NOMO-1 treated with DMSO at 0.1 percent for 48 hours (cell line): ENCODE data around the gene MACROD2.
"Not testable (repeated sequence)": the region's sequence is repeated elsewhere in the genome, so short reads cannot be mapped to it uniquely, and the experiment has no call there.

Experiments
- DNase-seq: peaks from one replicate; lab custom pipeline; 2025; ENCODE audit not compliant: unreplicated experiment; lab: John Stamatoyannopoulos, UW

The MACROD2 gene

DNA sequence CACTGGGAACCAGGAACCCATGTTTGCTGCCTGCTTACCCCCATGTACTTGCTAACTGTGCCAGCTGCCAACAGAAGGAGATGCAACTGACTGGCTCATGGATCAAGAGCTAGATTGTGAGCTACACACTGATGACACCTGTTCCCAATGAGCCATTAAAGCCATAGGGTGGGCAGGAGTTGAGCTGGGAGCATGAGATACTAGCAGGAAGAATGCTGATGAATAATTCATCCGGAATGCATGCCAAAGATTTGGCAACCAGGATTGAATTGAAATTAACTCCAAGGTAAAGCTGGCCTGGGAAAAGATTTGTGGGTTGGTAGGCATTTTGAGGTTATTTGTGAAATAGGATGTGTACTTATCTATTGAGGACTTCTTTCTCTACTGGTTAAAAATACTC, 1946.8 kb downstream of the MACROD2 start:
- no peak for DNase-seq

GRCh38 chr20:15945289-15945688, 1950.0 kb downstream of the MACROD2 start:
- DNase-seq, result peak; percentile 11

- no peak for DNase-seq
Measured at GRCh38 chr20:15949391-15949790, 1954.1 kb downstream of the MACROD2 start.

GRCh38 chr20:15951658-15952057, 1956.3 kb downstream of the MACROD2 start:
- no peak for DNase-seq

GRCh38 chr20:15958142-15958541, 1962.8 kb downstream of the MACROD2 start:
- DNase-seq, result no peak

DNA sequence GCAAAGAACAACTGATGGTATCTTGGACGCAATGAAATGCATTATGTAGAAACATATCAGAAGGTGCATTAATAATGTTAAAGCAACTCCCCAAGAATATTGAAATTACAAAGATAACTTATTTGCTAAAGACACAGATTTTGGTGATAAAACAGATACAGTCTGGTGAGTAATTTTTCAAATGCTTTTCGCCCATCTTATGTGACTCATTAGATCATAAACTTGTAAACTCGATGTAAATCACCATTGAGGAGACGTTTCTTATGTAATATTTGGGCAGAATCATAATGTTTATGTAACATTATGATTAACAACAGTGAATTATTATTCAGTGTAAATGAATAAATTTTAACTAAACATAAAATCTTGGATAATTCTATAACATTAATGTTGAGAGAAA, 1969.8 kb downstream of the MACROD2 start:
- DNase-seq, result no peak

- no peak for DNase-seq
Measured at GRCh38 chr20:15967334-15967733, 1972.0 kb downstream of the MACROD2 start.

GRCh38 chr20:15976047-15976736, 1980.9 kb downstream of the MACROD2 start:
- DNase-seq, result no peak

- DNase-seq, result no peak
Measured at GRCh38 chr20:15977026-15977425, 1981.7 kb downstream of the MACROD2 start.

GRCh38 chr20:15977758-15978157, 1982.4 kb downstream of the MACROD2 start:
- no peak for DNase-seq

DNA sequence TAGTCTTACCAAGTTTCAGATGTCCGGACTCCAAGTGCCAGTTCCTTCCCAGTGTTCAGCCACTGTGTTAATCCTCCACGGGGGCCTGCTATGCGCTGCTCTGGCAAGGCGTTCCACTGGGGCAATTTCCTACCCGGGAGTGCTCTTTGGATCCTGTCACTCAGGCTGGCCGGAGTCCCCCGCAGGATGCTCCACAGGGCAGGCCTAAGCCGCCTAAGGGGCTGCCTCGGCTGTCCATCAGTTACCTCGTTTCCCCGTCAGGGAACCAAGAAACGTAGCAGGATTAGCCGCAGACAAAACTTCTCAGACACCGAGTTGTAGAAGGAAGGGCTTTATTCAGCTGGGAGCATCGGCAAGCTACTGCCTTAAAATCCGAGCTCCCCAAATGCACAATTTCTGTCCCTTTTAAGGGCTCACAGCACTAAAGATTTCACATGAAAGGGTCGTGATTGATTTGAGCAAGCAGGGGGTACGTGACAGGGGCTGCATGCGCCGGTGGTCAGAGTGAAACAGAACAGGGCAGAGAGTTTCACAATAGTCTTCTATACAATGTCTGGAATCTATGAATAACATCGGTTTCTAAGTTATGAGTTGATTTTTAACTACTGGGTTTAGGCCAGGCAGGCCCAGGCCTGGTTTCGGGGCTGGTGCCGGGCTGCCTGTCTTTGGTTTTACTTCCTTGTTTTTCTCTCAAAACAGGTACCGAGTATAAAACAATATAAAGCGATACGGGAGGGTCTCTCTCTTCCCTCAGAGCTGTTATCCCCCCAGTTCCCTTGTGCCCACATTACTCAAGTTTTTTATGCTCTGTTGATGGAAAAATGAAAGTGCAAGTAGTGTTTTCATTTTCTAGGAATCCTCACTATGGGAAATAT, 1990.4 kb downstream of the MACROD2 start:
- DNase-seq, result not testable (repeated sequence)

- no peak for DNase-seq
Measured at GRCh38 chr20:15986690-15987089, 1991.4 kb downstream of the MACROD2 start.

GRCh38 chr20:15991279-15991678, 1996.0 kb downstream of the MACROD2 start:
- DNase-seq, result no peak

DNA sequence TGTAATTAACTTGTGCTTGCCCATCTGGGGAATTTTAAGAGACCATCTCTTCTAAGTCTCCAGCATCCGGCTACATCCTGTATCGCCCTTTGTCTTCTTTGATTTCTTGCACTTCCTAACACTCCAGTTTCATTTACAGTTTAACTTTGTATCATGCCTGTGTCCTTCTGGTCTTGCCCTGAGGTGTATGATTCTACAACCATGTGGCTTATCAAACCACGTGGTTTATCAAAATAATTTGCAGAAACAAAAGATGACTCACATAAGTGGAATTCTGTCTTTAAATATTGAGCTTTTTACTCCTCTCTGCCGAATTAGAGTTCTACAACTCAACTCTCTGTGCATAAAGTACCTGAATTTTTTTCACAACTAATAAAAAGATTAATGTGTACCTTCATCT, 1997.2 kb downstream of the MACROD2 start:
- DNase-seq, result no peak

DNA sequence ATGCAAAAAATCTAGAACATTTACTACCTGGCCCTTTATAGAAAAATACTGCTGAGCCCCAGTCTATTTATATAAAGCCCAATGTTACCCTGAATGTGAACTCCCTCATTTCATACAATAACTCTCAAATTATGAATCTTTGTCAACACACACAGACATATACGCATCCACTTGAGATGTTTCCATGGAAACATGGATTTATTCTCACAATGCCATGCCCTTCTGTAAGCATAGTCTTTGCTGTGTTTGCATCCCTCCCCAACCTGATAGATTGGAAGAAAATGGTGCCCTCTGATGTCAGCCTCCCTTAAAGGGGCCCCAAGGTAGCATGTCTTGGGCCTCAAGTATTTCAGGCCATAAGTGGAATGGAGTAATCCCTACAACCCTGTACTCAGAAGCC, 2004.8 kb downstream of the MACROD2 start:
- no peak for DNase-seq

DNA sequence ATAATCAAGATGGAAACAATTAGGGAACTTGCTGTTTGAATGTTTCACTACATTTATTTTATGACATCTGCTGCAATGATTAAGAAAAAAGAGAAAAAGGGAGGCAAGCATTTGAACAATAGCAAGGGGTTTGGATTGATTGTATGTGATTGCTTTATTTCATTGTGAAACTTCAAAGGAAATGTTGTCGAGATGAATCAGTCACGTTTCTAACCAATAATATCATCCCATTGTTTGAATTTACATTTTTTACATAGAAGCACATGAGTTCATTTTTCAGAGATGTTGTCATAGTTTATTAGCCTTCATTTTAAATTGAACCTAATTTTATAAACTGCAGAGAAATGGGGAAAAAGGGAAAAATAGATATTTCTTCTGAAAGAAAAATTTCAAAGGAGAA, 2006.0 kb downstream of the MACROD2 start:
- no peak for DNase-seq

GRCh38 chr20:16003310-16003709, 2008.0 kb downstream of the MACROD2 start:
- DNase-seq, result no peak

GRCh38 chr20:16004108-16004854, 2009.0 kb downstream of the MACROD2 start:
- no peak for DNase-seq

DNA sequence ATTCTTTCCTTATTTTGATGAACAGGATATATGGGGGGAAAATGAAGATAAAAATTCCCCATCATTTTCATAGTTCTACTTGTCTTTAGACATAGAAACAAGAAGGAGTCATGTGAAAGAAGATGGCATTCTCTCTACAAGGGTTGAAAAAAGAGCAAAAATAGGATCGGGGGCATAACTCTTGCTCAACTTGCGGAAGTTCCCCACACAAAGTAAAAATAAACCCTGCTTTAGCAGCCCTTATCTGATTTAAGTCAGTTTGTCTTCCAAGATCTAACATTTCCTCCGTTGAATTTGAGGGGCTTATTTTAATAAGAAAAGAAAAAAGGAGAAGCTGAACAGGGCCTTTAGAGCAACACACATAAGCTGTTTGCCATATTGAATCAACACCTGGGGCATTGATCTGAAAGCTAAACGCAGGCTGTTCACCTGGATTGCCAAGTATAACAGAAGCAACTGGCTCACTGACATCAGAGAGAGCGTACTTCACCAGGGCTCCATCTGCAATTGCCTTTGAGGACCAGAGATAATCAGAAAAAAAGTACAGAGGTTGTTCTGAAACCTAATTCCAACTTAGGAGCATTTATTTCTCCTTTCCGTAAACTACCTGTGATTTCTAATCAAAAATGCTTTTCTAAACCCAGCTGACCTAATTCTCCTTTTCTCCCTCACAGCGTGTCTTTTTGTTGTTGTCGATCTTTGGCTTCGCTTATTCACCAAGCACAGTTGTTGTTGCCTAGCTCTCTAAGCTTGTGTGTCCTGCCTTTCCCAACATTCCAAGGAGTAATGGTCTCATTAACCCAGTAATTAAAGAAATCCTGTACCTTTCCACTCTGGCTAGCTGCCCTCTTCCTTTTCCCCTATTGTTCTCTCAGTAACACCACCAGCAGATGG, 2010.0 kb downstream of the MACROD2 start:
- peak; percentile 4 for DNase-seq

DNA sequence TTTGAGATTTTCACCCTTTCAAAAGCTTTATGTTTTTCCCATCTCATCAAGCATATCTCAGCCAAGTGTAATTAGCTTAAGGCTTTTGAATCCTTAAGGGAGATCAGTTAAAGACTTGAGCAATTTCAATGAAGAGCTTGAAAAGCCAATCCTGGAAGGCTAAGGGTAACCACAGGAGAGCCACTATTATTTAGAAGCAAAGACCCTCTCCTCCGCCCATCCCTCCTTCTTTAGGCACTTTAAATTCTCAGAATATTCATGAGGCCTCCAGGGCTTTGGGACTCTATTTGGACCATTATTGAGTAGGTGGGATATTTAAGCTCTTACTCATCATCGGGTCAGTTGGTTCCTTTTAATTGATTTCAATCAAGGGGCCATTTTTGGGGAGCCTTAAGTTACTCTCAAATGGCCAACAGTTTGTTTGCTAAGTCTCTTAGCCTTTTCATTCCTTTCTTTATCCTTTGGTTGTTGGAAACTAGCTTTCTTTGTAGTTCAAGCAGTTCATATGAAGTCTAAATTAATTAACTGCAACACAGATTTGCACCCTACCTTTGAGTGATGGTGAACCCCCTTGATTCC, 2010.7 kb downstream of the MACROD2 start:
- DNase-seq, result no peak
